GM19043 (cell line): ENCODE measurements around the gene ACTG2.
"Not testable (repeated sequence)": the region's sequence is repeated elsewhere in the genome, so short reads cannot be mapped to it uniquely, and the experiment has no call there.

Experiments used
- ATAC-seq: cut with Tn5 transposase; IDR thresholded peaks from one replicate; pipeline ENCODE4 v1.9.1; 2021; ENCODE audit warnings: low read depth; ENCODE audit not compliant: unreplicated experiment

Gene ACTG2

GRCh38 chr2:73891276-73891901, 1.4 kb upstream of the ACTG2 start:
- no peak for ATAC-seq

GRCh38 chr2:73893764-73894474, 1.1 kb downstream of the ACTG2 start:
- no peak for ATAC-seq

DNA sequence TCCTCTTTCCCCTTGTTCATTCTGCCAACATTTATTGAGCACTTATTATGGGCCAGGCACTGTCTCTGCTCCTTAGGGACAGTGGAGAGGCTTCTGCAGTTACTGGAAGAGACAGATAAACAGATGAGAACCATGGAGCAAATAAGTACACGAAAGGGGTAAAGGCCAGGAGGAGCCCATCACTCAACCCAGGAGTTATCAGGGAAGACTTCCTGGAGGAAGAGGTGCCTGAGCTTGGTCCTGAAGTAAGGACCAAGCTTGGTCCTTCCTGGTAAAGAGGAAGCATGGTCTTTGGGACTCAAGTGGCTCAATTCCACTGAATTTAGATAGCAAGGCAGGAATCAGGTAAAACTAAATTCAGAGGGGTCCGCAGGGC, 1.7 kb downstream of the ACTG2 start:
- no peak for ATAC-seq

GRCh38 chr2:73894877-73895276, 2.1 kb downstream of the ACTG2 start:
- ATAC-seq, result no peak

DNA sequence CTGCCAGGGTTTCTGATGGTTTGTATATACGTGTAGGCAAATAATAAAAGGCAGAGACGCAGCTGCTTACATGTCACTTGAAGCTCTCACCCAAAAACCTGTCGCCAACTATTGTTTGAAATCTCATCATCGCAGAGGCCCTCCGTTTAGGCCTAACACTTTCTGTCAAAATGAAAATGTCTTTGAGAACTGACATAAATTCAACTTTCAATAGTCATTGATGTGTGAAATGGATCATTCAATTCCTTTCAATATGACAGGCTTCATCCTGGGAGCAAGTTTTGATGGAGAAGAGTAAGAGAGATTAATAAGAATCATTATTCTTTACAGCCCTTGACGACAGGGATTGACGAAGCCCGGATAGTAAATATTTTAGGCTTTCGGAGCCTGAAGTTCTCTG, 2.7 kb downstream of the ACTG2 start:
- ATAC-seq, result no peak

GRCh38 chr2:73896362-73897239, 3.8 kb downstream of the ACTG2 start:
- peak; percentile 76 for ATAC-seq

- ATAC-seq, result no peak
These were observed 4.4 kb downstream of the ACTG2 start for GRCh38 chr2:73897240-73897583.

- no peak for ATAC-seq
These were observed 5.1 kb downstream of the ACTG2 start for GRCh38 chr2:73897934-73898333.

DNA sequence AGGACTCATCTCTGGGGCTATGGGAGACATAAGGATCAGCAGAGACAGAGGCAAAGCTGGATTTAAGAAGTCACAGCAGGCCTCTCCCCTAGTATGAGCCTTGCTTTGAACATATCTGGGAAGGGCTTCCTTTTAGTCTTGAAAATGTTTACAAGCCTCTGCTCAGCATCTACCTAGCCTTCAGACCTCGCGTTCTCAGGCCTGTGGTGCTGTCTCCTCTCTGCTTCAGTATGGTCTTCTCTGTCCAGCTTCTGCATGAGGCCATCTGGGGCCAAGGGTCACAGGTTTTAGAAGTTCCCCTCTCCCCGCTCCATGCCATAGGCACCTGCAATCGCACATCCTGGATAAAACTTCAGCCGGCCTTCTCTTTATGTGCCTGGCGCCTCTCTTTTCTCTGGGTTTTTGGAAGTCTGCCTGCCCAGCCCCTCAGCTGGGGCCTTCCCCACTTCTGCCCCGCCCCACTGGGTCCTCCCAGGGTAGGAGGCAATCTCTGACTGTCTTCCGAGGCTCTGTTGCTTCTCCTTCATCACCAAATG, 7.1 kb downstream of the ACTG2 start:
- ATAC-seq, result no peak

DNA sequence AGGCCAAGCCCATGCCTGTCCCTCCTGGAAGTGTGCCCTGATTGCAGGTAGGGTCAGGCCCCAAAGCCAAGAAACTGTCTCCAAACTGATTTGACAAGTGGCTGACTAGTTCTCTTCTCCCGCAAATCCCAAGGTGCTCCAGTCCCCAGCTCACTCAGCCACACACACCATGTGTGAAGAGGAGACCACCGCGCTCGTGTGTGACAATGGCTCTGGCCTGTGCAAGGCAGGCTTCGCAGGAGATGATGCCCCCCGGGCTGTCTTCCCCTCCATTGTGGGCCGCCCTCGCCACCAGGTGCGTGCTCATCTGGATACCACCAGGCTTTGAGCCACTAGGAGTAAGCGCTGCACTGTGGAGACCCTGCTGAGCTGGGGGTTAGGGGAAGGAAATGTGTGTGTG, 8.3 kb downstream of the ACTG2 start:
- ATAC-seq, result no peak

- no peak for ATAC-seq
These were observed 9.5 kb downstream of the ACTG2 start for GRCh38 chr2:73902284-73902683.

- ATAC-seq, result no peak
These were observed 10.5 kb downstream of the ACTG2 start for GRCh38 chr2:73903313-73903712.

- ATAC-seq, result not testable (repeated sequence)
These were observed 11.3 kb downstream of the ACTG2 start for GRCh38 chr2:73903949-73904613.

- ATAC-seq, result no peak
These were observed 12.1 kb downstream of the ACTG2 start for GRCh38 chr2:73904952-73905351.

DNA sequence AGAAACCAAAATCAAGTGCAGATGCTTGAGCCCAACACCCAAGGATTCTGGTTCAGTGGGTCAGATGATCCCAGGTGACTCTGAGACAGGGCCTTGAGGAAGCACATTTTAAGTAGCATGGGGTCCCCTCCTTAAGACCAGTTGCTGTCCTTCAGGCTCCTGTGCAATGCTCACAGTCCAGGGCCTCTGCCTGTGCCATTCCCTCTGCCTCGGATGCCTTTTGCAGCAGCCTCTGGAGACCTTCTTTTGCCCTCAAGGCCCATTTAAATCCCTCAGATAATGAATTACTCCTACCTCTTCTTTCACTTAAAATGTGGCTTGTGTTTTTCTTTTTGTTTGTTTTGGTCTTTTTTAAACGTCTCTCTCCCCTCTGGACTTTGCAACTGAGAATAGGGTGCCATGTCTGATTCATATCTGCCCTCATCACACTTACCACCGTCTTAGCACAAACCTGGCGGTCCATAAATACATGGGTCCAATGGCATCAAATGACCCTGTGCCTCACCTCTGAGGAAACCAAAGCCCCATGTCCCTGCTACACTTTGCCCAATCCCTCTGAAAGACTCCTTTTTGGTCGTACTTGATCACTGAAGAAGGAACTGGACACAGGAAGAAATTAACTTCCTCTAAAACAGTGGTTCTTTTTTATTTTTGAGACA, 14.2 kb downstream of the ACTG2 start:
- ATAC-seq, result no peak

GRCh38 chr2:73907840-73908452, 15.1 kb downstream of the ACTG2 start:
- no peak for ATAC-seq

DNA sequence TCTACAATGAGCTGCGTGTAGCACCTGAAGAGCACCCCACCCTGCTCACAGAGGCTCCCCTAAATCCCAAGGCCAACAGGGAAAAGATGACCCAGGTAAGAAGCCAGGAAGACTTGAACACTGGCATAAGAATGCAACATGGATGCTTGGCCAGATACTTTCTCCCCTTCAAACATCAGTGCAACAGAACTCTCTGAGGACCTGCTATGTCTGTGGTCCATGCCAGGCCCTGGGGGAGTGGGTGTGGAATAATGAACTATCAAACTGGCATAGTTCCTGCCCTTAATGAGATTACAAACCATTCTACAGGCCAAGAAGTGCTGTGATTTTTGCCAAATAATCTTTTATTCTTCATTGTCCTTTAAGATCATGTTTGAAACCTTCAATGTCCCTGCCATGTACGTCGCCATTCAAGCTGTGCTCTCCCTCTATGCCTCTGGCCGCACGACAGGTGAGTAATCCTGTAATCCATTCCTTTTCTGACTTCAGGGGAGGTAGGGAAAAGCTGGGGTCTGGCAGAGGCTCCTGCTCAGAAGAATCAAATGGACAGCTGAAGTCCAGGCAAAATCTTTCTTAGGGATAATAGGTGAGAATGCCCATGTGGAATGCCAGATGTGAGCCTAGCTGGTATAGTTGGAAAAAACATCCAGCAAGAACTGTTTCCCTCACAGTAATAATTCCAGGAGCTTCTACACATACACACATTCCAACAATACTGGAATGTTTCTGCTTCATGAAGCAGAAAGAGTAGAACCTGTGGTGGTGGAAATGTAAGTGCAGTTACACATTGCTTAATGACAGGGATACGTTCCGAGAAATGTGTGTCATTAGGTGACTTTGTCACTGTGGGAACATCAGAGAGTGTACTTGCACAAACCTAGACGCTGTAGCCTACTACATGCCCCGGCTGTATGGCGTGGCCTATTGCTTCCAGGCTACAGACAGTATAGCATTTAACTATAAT, 16.2 kb downstream of the ACTG2 start:
- ATAC-seq, result no peak

GRCh38 chr2:73910873-73911547, 18.2 kb downstream of the ACTG2 start:
- no peak for ATAC-seq
